ENCODE results near the gene CARD18.

The CARD18 gene

GRCh38 chr11:105092256-105093239, 47.0 kb downstream of the CARD18 start:
- H3K9me3 ChIP-seq (ENCODE audit: control insufficient read depth in 5 of 5, low read length in 5 of 5): no peaks in the 10 kb centered on the region
- H3K4me3 ChIP-seq (ENCODE audit: low read depth in 1 of 5, low read length in 5 of 5): no peak overlapping the region
- H3K27me3 ChIP-seq (ENCODE audit: control insufficient read depth in 5 of 5, insufficient read depth in 4 of 5, low read length in 5 of 5): no peaks in the 10 kb centered on the region
- H3K4me1 ChIP-seq (ENCODE audit: control insufficient read depth in 5 of 5, insufficient read depth in 5 of 5, low read length in 5 of 5): no peaks in the 10 kb centered on the region
- no peaks in the 10 kb centered on the region for H3K36me3 ChIP-seq (ENCODE audit: control insufficient read depth in 5 of 5, insufficient read depth in 5 of 5, low read length in 5 of 5)
- H3K27ac ChIP-seq (ENCODE audit: low read depth, low read length): no peak overlapping the region
- H3K9ac ChIP-seq (ENCODE audit: low read length in 5 of 5): no peak overlapping the region
